ENCODE measurements around the gene UNC5C.

The UNC5C gene

GRCh38 chr4:95255396-95256107 lies 293.2 kb downstream of the UNC5C start:
- Histone ChIP-seq H3K4me3 (ENCODE audit: low read length) (no peak overlapping the region), H3K4me2 (ENCODE audit: low read length) (peak overlapping the region; percentile 38), H3K27me3 (ENCODE audit: control insufficient read depth, insufficient read depth, low read length) (no peaks in the 10 kb centered on the region), H3K4me1 (ENCODE audit: control insufficient read depth, insufficient read depth, low read length) (peaks cover 10% of the 10 kb centered on the region), H3K36me3 (ENCODE audit: insufficient read depth, low read length) (no peaks in the 10 kb centered on the region), H3K9ac (ENCODE audit: low read depth, low read length) (no peak overlapping the region), H3K9me3 (replicated peaks; ENCODE audit: low read length) (no peaks in the 10 kb centered on the region)

GRCh38 chr4:95251568-95251967 lies 297.2 kb downstream of the UNC5C start:
- H3K27me3 ChIP-seq (ENCODE audit: control insufficient read depth, insufficient read depth, low read length) = no peaks in the 10 kb centered on the region
- H3K4me1 ChIP-seq (ENCODE audit: control insufficient read depth, insufficient read depth, low read length) = peaks cover 12% of the 10 kb centered on the region
- no peaks in the 10 kb centered on the region for H3K9me3 ChIP-seq (replicated peaks; ENCODE audit: low read length)
- no peak overlapping the region for H3K4me2 ChIP-seq (ENCODE audit: low read length)
- H3K9ac ChIP-seq (ENCODE audit: low read depth, low read length) = no peak overlapping the region
- H3K36me3 ChIP-seq (ENCODE audit: insufficient read depth, low read length) = no peaks in the 10 kb centered on the region
- no peak overlapping the region for H3K4me3 ChIP-seq (ENCODE audit: low read length)

GRCh38 chr4:95250544-95251137 lies 298.1 kb downstream of the UNC5C start:
- no peaks in the 10 kb centered on the region for H3K27me3 ChIP-seq (ENCODE audit: control insufficient read depth, insufficient read depth, low read length)

GRCh38 chr4:95249426-95250021 lies 299.2 kb downstream of the UNC5C start:
- H3K4me3 ChIP-seq (ENCODE audit: low read length) = no peak overlapping the region

More at GRCh38 chr4:95250544-95251137, 298.1 kb downstream of the UNC5C start:
- Histone ChIP-seq H3K9me3 (replicated peaks; ENCODE audit: low read length) (no peaks in the 10 kb centered on the region), H3K36me3 (ENCODE audit: insufficient read depth, low read length) (no peaks in the 10 kb centered on the region), H3K9ac (ENCODE audit: low read depth, low read length) (no peak overlapping the region), H3K4me2 (ENCODE audit: low read length) (no peak overlapping the region), H3K4me1 (ENCODE audit: control insufficient read depth, insufficient read depth, low read length) (peaks cover 4% of the 10 kb centered on the region), H3K4me3 (ENCODE audit: low read length) (no peak overlapping the region)

GRCh38 chr4:95248720-95249425 lies 299.9 kb downstream of the UNC5C start:
- H3K4me1 ChIP-seq (ENCODE audit: control insufficient read depth, insufficient read depth, low read length) = peaks cover 2% of the 10 kb centered on the region
- no peaks in the 10 kb centered on the region for H3K9me3 ChIP-seq (replicated peaks; ENCODE audit: low read length)
- no peaks in the 10 kb centered on the region for H3K36me3 ChIP-seq (ENCODE audit: insufficient read depth, low read length)
- H3K9ac ChIP-seq (ENCODE audit: low read depth, low read length) = no peak overlapping the region
- H3K4me2 ChIP-seq (ENCODE audit: low read length) = no peak overlapping the region
- no peak overlapping the region for H3K4me3 ChIP-seq (ENCODE audit: low read length)
- no peaks in the 10 kb centered on the region for H3K27me3 ChIP-seq (ENCODE audit: control insufficient read depth, insufficient read depth, low read length)

More at GRCh38 chr4:95249426-95250021, 299.2 kb downstream of the UNC5C start:
- Histone ChIP-seq H3K4me1 (ENCODE audit: control insufficient read depth, insufficient read depth, low read length) (peaks cover 2% of the 10 kb centered on the region), H3K27me3 (ENCODE audit: control insufficient read depth, insufficient read depth, low read length) (no peaks in the 10 kb centered on the region), H3K4me2 (ENCODE audit: low read length) (no peak overlapping the region), H3K36me3 (ENCODE audit: insufficient read depth, low read length) (no peaks in the 10 kb centered on the region), H3K9me3 (replicated peaks; ENCODE audit: low read length) (no peaks in the 10 kb centered on the region), H3K9ac (ENCODE audit: low read depth, low read length) (no peak overlapping the region)

GRCh38 chr4:95243892-95244291 lies 304.9 kb downstream of the UNC5C start:
- H3K4me3 ChIP-seq (ENCODE audit: low read length) = no peak overlapping the region
- H3K27me3 ChIP-seq (ENCODE audit: control insufficient read depth, insufficient read depth, low read length) = no peaks in the 10 kb centered on the region
- no peak overlapping the region for H3K4me2 ChIP-seq (ENCODE audit: low read length)
- peaks cover under 1% of the 10 kb centered on the region for H3K4me1 ChIP-seq (ENCODE audit: control insufficient read depth, insufficient read depth, low read length)
- H3K9me3 ChIP-seq (replicated peaks; ENCODE audit: low read length) = no peaks in the 10 kb centered on the region
- no peak overlapping the region for H3K9ac ChIP-seq (ENCODE audit: low read depth, low read length)
- H3K36me3 ChIP-seq (ENCODE audit: insufficient read depth, low read length) = no peaks in the 10 kb centered on the region

- H3K27me3 ChIP-seq (ENCODE audit: control insufficient read depth, insufficient read depth, low read length) = no peaks in the 10 kb centered on the region
- no peaks in the 10 kb centered on the region for H3K4me1 ChIP-seq (ENCODE audit: control insufficient read depth, insufficient read depth, low read length)
- H3K9ac ChIP-seq (ENCODE audit: low read depth, low read length) = no peak overlapping the region
- H3K4me3 ChIP-seq (ENCODE audit: low read length) = no peak overlapping the region
- H3K4me2 ChIP-seq (ENCODE audit: low read length) = no peak overlapping the region
- H3K36me3 ChIP-seq (ENCODE audit: insufficient read depth, low read length) = no peaks in the 10 kb centered on the region
- no peaks in the 10 kb centered on the region for H3K9me3 ChIP-seq (replicated peaks; ENCODE audit: low read length)
Observed at GRCh38 chr4:95238554-95238953, 310.2 kb downstream of the UNC5C start.

GRCh38 chr4:95232358-95233156 lies 316.2 kb downstream of the UNC5C start:
- no peaks in the 10 kb centered on the region for H3K36me3 ChIP-seq (ENCODE audit: insufficient read depth, low read length)
- no peaks in the 10 kb centered on the region for H3K9me3 ChIP-seq (replicated peaks; ENCODE audit: low read length)
- no peak overlapping the region for H3K4me3 ChIP-seq (ENCODE audit: low read length)
- H3K9ac ChIP-seq (ENCODE audit: low read depth, low read length) = no peak overlapping the region
- H3K27me3 ChIP-seq (ENCODE audit: control insufficient read depth, insufficient read depth, low read length) = no peaks in the 10 kb centered on the region
- H3K4me1 ChIP-seq (ENCODE audit: control insufficient read depth, insufficient read depth, low read length) = no peaks in the 10 kb centered on the region
- H3K4me2 ChIP-seq (ENCODE audit: low read length) = no peak overlapping the region

GRCh38 chr4:95231681-95232080 lies 317.1 kb downstream of the UNC5C start:
- Histone ChIP-seq H3K9ac (ENCODE audit: low read depth, low read length) (no peak overlapping the region), H3K4me3 (ENCODE audit: low read length) (no peak overlapping the region), H3K36me3 (ENCODE audit: insufficient read depth, low read length) (no peaks in the 10 kb centered on the region), H3K9me3 (replicated peaks; ENCODE audit: low read length) (no peaks in the 10 kb centered on the region), H3K27me3 (ENCODE audit: control insufficient read depth, insufficient read depth, low read length) (no peaks in the 10 kb centered on the region), H3K4me1 (ENCODE audit: control insufficient read depth, insufficient read depth, low read length) (no peaks in the 10 kb centered on the region), H3K4me2 (ENCODE audit: low read length) (no peak overlapping the region)

GRCh38 chr4:95225849-95226248 lies 322.9 kb downstream of the UNC5C start:
- no peaks in the 10 kb centered on the region for H3K9me3 ChIP-seq (replicated peaks; ENCODE audit: low read length)
- no peak overlapping the region for H3K4me3 ChIP-seq (ENCODE audit: low read length)
- H3K4me2 ChIP-seq (ENCODE audit: low read length) = no peak overlapping the region
- no peaks in the 10 kb centered on the region for H3K36me3 ChIP-seq (ENCODE audit: insufficient read depth, low read length)
- no peak overlapping the region for H3K9ac ChIP-seq (ENCODE audit: low read depth, low read length)
- H3K27me3 ChIP-seq (ENCODE audit: control insufficient read depth, insufficient read depth, low read length) = no peaks in the 10 kb centered on the region
- no peaks in the 10 kb centered on the region for H3K4me1 ChIP-seq (ENCODE audit: control insufficient read depth, insufficient read depth, low read length)

- peaks cover 4% of the 10 kb centered on the region for H3K4me1 ChIP-seq (ENCODE audit: control insufficient read depth, insufficient read depth, low read length)
- no peak overlapping the region for H3K4me3 ChIP-seq (ENCODE audit: low read length)
- no peaks in the 10 kb centered on the region for H3K36me3 ChIP-seq (ENCODE audit: insufficient read depth, low read length)
- no peak overlapping the region for H3K9ac ChIP-seq (ENCODE audit: low read depth, low read length)
- H3K27me3 ChIP-seq (ENCODE audit: control insufficient read depth, insufficient read depth, low read length) = no peaks in the 10 kb centered on the region
- no peak overlapping the region for H3K4me2 ChIP-seq (ENCODE audit: low read length)
- H3K9me3 ChIP-seq (replicated peaks; ENCODE audit: low read length) = no peaks in the 10 kb centered on the region
Observed at GRCh38 chr4:95224402-95224801, 324.4 kb downstream of the UNC5C start.
